Activated CD4-positive, alpha-beta memory T cell treated with anti-CD3 and anti-CD28 coated beads, Interleukin-2, amount 10 ng/mL, durations not matched to agents 7 days and 5 days (primary cell): ENCODE results near the gene ATAD2B. TPM values are rescaled to one million over a fixed set of nuclear protein-coding genes. Genes with fewer than 3 reads are reported as not detected.

ENCODE experiments used
- CTCF ChIA-PET: fragments of 350-600 bp; sonication (Branson Sonifier 250); formaldehyde crosslinking; loops from one replicate; lab custom pipeline; 2021; ENCODE audit warnings: antibody characterized with exemption, inconsistent platforms; lab: Charles Lee
- POLR2A ChIA-PET: fragments of 350-600 bp; sonication (Branson Sonifier 250); formaldehyde crosslinking; loops from one replicate; lab custom pipeline; 2021; ENCODE audit warnings: antibody characterized with exemption; lab: Charles Lee
- DNase-seq: peaks from one replicate; pipeline ENCODE4 v3.0.0-alpha.2; 2020
- H3K27ac Mint-ChIP-seq: one replicate; pipeline ENCODE4 v1.8.0; 2021; ENCODE audit warnings: mild to moderate bottlenecking, mixed read lengths
- H3K27me3 Mint-ChIP-seq: one replicate; pipeline ENCODE4 v1.8.0; 2021; ENCODE audit warnings: mixed read lengths
- H3K36me3 Mint-ChIP-seq: one replicate; pipeline ENCODE4 v1.8.0; 2021; ENCODE audit warnings: low read depth, mixed read lengths
- H3K4me1 Mint-ChIP-seq: one replicate; pipeline ENCODE4 v1.8.0; 2021; ENCODE audit warnings: mixed read lengths
- H3K4me3 Mint-ChIP-seq: one replicate; pipeline ENCODE4 v1.8.0; 2021; ENCODE audit warnings: mild to moderate bottlenecking, mixed read lengths
- H3K9me3 Mint-ChIP-seq: one replicate; pipeline ENCODE4 v1.8.0; 2021; ENCODE audit warnings: mixed read lengths
- total RNA-seq, 2 experiments: library from RNA; stranded (reverse); gene quantifications; one replicate each; pipeline ENCODE4 v1.2.3, GENCODE V29; 2021

The ATAD2B gene
- total RNA-seq, 2 experiments from 2014 or later = 17.6 to 19.5 TPM

DNA sequence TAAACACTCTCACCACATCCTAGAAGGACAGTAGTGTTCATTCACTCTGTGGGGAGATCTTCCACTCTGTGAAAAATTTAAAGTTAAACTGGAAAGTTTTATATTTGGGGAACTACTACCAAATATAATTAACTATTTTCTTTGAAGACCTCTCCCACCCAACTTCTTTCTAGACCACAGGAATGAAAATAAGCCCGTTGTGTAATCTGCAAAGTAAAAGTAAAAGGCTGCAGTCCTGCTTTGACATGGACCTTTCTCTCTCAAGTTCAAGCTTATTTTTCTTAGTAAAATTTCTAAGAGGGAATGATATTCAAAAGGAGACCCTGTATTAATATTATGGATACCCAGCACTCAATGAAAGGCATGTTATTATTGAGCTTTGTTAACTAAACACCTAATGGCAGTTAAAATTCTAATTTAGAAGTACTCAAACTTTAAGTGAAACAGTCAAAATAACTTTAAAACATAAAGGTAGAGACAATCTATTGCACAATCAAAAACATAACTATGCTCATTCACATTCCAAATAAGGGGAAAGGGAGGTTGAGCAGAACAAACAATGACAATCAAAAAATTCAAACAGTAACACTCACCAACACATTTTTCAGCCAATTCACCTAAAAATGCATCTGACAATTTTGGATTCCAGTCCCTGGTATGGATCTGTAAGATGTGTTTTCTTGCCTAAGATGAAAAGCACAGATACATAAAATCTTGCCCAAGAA is 98.5 kb downstream of the ATAD2B start:
- CTCF ChIA-PET = interaction anchor here (0.9 kb wide), 1 partner anchor 255 kb away, joined by 4 read pairs; no protein-coding TSS in a partner anchor
- H3K27ac Mint-ChIP-seq = no peak overlapping the region

DNA sequence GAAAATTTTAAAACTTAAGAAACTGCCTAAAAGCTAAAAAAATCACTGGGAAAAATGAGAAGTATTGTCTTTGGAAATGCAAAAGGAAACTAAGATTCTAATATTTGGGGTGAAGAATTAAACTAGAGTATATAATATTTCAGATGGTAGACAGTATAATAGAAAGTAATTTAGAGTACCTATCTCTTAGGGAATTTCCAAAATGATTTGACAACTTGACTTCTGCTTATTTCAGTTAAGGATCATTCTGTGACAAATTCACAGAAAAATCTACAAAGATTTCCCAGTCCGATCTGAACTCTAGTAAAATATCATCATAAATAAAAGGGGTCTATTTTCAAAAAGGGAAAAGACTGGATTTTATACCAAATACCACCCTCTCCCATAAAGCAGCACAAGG is 99.6 kb downstream of the ATAD2B start:
- POLR2A ChIA-PET = interaction anchor here (1.1 kb wide), 1 partner anchor 99 kb away, joined by 4 read pairs; no protein-coding TSS in a partner anchor

More for the DNA sequence above, 98.5 kb downstream of the ATAD2B start:
- no peak for DNase-seq
- POLR2A ChIA-PET = no interaction called here
- H3K27me3 Mint-ChIP-seq = no peaks in the 10 kb centered on the region
- no peak overlapping the region for H3K4me3 Mint-ChIP-seq
- no peaks in the 10 kb centered on the region for H3K9me3 Mint-ChIP-seq
- no peaks in the 10 kb centered on the region for H3K4me1 Mint-ChIP-seq
- no peaks in the 10 kb centered on the region for H3K36me3 Mint-ChIP-seq

DNA sequence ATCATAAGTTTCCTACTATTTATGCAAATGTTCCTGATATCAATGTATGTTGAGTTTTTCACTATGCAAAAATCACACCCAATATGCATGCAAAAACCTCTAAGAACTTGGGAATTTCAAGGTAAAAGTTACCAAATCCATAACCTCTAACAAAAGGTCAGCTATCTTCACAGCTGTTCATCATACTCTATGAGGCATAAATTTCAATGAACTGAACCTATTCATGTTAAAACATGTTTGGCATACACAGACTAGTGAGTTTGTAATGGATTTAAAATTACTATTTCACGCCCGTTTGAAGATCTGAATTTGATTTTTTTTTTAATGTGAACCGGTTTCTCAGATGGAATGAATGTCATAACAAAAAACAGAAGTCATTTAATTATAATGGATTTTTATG is 100.2 kb downstream of the ATAD2B start:
- no peak overlapping the region for H3K4me3 Mint-ChIP-seq
- no peaks in the 10 kb centered on the region for H3K27me3 Mint-ChIP-seq
- no peak for DNase-seq
- CTCF ChIA-PET = interaction anchor here (2.2 to 4.6 kb wide), 2 partner anchors 100 to 258 kb away, joined by 12 to 80 read pairs; partner anchors contain the start of genes ATAD2B and TP53I3
- H3K9me3 Mint-ChIP-seq = no peaks in the 10 kb centered on the region
- H3K4me1 Mint-ChIP-seq = no peaks in the 10 kb centered on the region
- no peak overlapping the region for H3K27ac Mint-ChIP-seq
- POLR2A ChIA-PET = interaction anchor here (1.1 kb wide), 1 partner anchor 99 kb away, joined by 4 read pairs; no protein-coding TSS in a partner anchor
- H3K36me3 Mint-ChIP-seq = no peaks in the 10 kb centered on the region

More for the DNA sequence above, 99.6 kb downstream of the ATAD2B start:
- H3K36me3 Mint-ChIP-seq = no peaks in the 10 kb centered on the region
- no peaks in the 10 kb centered on the region for H3K27me3 Mint-ChIP-seq
- CTCF ChIA-PET = interaction anchor here (0.9 to 4.6 kb wide), 3 partner anchors 100 to 257 kb away, joined by 4 to 80 read pairs (median 12); partner anchors contain the start of genes ATAD2B and TP53I3
- no peak for DNase-seq
- no peak overlapping the region for H3K27ac Mint-ChIP-seq
- no peaks in the 10 kb centered on the region for H3K9me3 Mint-ChIP-seq
- no peak overlapping the region for H3K4me3 Mint-ChIP-seq
- no peaks in the 10 kb centered on the region for H3K4me1 Mint-ChIP-seq

DNA sequence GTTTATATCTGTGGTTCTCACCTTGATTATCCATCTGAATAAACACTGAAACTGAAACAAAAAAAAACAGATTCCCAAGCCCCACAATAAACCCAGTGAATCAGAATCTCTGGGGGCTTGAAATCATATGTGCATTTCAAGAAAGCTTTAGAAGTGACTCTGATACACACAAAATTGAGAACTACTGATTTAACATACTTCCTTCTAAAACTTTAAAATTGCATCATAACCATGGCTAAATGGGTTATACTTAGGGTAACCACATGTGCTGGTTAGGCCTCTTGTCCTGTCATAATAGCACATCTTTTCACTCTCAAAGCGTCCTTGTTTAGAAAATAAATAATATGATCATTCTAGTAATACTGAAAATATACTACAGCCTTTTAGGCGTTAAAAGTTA is 100.9 kb downstream of the ATAD2B start:
- H3K4me1 Mint-ChIP-seq = no peaks in the 10 kb centered on the region
- POLR2A ChIA-PET = interaction anchor here (2.9 kb wide), 1 partner anchor 101 kb away, joined by 29 read pairs; the partner anchor contains the start of gene ATAD2B
- no peak for DNase-seq
- H3K36me3 Mint-ChIP-seq = no peaks in the 10 kb centered on the region
- no peaks in the 10 kb centered on the region for H3K9me3 Mint-ChIP-seq
- no peak overlapping the region for H3K27ac Mint-ChIP-seq
- no peak overlapping the region for H3K4me3 Mint-ChIP-seq
- CTCF ChIA-PET = interaction anchor here (1.2 to 4.6 kb wide), 4 partner anchors 101 to 303 kb away, joined by 3 to 80 read pairs (median 8); partner anchors contain the start of genes ATAD2B and TP53I3
- H3K27me3 Mint-ChIP-seq = no peaks in the 10 kb centered on the region

DNA sequence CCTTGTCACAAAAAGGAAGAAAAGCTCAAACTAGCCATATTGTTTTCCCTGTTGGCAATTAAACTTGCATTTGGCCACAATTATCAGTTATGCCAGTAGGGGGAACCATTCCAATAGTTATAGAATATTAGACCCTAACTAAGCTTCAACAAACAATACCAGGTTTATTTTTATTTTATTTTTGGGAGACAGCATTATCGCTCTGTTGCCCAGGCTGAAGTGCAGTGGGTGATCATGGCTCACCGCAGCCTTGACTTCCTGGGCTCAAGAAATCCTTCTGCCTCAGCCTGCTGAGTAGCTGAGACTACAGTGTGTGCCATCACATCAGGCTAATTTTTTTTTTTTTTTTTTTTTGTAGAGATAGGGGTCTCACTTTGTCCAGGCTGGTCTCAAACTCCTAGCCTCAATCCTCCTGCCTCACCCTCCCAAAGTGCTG is 102.1 kb downstream of the ATAD2B start:
- H3K4me3 Mint-ChIP-seq = no peak overlapping the region
- no peaks in the 10 kb centered on the region for H3K4me1 Mint-ChIP-seq
- ChIA-PET CTCF (interaction anchor here (0.7 to 4.6 kb wide), 34 partner anchors 8 to 966 kb away, joined by 3 to 80 read pairs (median 4); partner anchors contain the start of genes ATAD2B, SF3B6 and TP53I3), POLR2A (interaction anchor here (1.1 to 2.9 kb wide), 3 partner anchors 102 to 260 kb away, joined by 4 to 29 read pairs (median 5); partner anchors contain the start of genes ATAD2B, TP53I3 and WDCP)
- H3K27me3 Mint-ChIP-seq = no peaks in the 10 kb centered on the region
- H3K27ac Mint-ChIP-seq = no peak overlapping the region
- no peaks in the 10 kb centered on the region for H3K9me3 Mint-ChIP-seq
- no peak for DNase-seq
- H3K36me3 Mint-ChIP-seq = no peaks in the 10 kb centered on the region

DNA sequence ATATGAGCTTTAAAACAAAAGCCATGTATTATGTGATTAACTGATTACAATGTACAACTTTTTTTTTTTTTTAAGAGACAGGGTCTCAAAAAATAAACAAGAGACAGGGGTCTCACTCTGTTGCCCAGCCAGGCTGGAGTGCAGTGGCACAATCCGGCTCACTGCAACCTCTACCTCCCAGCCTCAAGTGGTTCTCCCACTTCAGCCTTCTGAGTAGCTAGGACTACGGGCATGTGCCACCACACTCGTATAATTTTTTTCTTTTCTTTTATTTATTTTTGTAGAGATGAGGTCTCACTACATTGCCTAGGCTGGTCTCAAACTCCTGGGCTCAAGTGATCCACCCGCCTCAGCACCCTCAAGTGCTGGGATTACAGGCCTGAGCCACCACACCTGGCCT is 103.1 kb downstream of the ATAD2B start:
- no peaks in the 10 kb centered on the region for H3K4me1 Mint-ChIP-seq
- H3K9me3 Mint-ChIP-seq = no peaks in the 10 kb centered on the region
- ChIA-PET CTCF (interaction anchor here (0.6 to 4.6 kb wide), 22 partner anchors 9 to 967 kb away, joined by 3 to 80 read pairs (median 5); partner anchors contain the start of genes ATAD2B, SF3B6 and TP53I3), POLR2A (interaction anchor here (1.2 to 2.9 kb wide), 2 partner anchors 103 to 261 kb away, joined by 4 to 29 read pairs; partner anchors contain the start of genes ATAD2B and TP53I3)
- DNase-seq = no peak
- H3K27me3 Mint-ChIP-seq = no peaks in the 10 kb centered on the region
- no peak overlapping the region for H3K4me3 Mint-ChIP-seq
- no peak overlapping the region for H3K27ac Mint-ChIP-seq
- H3K36me3 Mint-ChIP-seq = no peaks in the 10 kb centered on the region

DNA sequence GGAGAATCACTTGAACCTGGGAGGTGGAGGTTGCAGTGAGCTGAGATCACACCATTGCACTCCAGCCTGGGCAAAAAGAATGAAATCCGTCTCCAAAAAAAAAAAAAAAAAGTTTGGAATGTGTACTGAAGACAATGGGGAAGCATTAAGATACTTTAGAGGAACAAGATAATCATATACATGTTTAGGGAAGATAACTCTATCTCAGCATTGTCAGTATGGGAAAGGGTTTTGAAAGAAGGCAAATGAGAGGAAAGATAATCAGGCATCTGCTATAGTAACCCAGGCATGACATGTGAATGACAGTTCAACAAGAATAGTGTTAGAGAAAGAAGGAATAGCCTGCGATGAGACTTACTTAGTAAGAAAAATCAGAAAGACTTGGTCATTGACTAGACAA is 112.0 kb downstream of the ATAD2B start:
- H3K36me3 Mint-ChIP-seq = peaks cover 14% of the 10 kb centered on the region
- no peaks in the 10 kb centered on the region for H3K27me3 Mint-ChIP-seq
- DNase-seq = no peak
- H3K4me1 Mint-ChIP-seq = no peaks in the 10 kb centered on the region
- H3K27ac Mint-ChIP-seq = no peak overlapping the region
- H3K9me3 Mint-ChIP-seq = no peaks in the 10 kb centered on the region
- CTCF ChIA-PET = no interaction called here
- no peak overlapping the region for H3K4me3 Mint-ChIP-seq
- POLR2A ChIA-PET = no interaction called here

DNA sequence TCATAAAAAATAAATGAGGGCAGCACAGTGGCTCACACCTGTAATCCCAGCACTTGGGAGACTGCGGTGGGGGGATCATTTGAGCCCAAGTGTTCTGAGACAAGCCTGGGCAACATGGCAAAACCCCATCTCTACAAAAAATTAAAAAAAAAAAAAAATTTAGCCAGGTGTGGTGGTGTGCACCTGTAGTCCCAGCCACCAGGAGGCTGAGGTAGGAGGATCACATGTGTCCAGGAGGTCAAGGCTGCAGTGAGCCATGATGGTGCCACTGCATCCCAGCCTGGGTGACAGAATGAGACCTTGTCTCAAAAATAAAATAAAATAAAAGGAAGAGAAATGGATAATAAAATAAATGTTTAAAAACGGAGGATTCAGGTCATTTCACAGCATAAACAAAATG is 113.5 kb downstream of the ATAD2B start:
- no peak overlapping the region for H3K27ac Mint-ChIP-seq
- H3K4me3 Mint-ChIP-seq = no peak overlapping the region
- H3K27me3 Mint-ChIP-seq = no peaks in the 10 kb centered on the region
- DNase-seq = no peak
- H3K36me3 Mint-ChIP-seq = peaks cover 17% of the 10 kb centered on the region
- ChIA-PET POLR2A (no interaction called here), CTCF (interaction anchor here (1.2 kb wide), 1 partner anchor 10 kb away, joined by 4 read pairs; no protein-coding TSS in a partner anchor)
- H3K9me3 Mint-ChIP-seq = no peaks in the 10 kb centered on the region
- peaks cover 12% of the 10 kb centered on the region for H3K4me1 Mint-ChIP-seq

DNA sequence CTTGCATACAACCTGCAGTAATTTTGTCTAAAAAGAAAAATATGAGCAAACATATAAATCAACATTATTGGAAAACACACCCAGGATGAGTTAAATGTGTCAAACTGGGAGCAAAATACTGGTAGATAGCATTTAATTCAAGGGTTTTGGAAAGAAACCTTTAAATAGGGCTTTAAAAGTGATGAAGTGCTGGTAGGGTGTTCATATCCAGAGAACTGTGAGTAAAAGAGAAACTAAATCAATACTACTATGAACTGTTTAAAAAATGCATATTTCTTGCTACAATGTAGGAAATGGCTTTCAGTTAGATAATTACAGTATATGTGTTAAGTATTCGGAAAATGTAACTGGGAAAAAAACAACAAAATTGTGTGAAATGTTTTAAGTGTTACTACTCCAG is 117.8 kb downstream of the ATAD2B start:
- POLR2A ChIA-PET = no interaction called here
- H3K4me3 Mint-ChIP-seq = no peak overlapping the region
- CTCF ChIA-PET = no interaction called here
- no peaks in the 10 kb centered on the region for H3K9me3 Mint-ChIP-seq
- H3K27ac Mint-ChIP-seq = no peak overlapping the region
- peaks cover 14% of the 10 kb centered on the region for H3K4me1 Mint-ChIP-seq
- H3K27me3 Mint-ChIP-seq = no peaks in the 10 kb centered on the region
- no peak for DNase-seq
- peaks cover 15% of the 10 kb centered on the region for H3K36me3 Mint-ChIP-seq

DNA sequence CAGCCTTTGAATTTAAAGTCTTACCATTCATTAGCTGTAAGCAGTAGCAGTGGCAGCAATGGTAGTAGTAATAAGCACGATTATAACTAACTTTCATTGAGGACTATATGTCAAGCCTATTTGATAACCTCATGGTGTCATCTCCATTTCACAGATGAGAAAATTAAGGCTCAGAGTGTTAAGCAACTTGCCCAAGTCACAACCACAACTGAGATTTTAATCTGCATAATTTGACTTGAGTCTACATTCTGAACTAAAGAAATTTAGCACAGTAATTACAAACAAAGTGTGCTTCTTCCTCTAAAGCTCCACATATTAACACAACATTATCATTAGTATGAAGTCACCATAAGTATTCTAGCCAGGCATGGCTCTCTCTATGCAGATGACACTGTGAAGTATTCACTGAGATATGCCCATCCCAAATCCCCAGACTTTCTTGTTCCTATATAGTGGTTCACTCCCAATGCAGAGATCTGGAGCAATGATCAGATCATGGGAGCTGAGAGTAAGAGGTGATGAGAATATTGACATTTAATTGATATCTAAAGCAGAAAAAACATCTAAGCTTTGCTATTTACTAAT is 120.2 kb downstream of the ATAD2B start:
- H3K9me3 Mint-ChIP-seq = no peaks in the 10 kb centered on the region
- no peak overlapping the region for H3K4me3 Mint-ChIP-seq
- no peaks in the 10 kb centered on the region for H3K27me3 Mint-ChIP-seq
- peaks cover 12% of the 10 kb centered on the region for H3K36me3 Mint-ChIP-seq
- CTCF ChIA-PET = interaction anchor here (0.8 kb wide), 2 partner anchors 11 to 278 kb away, joined by 3 read pairs; partner anchors contain the start of gene TP53I3
- H3K27ac Mint-ChIP-seq = no peak overlapping the region
- DNase-seq = no peak
- POLR2A ChIA-PET = no interaction called here
- H3K4me1 Mint-ChIP-seq = peaks cover 14% of the 10 kb centered on the region

DNA sequence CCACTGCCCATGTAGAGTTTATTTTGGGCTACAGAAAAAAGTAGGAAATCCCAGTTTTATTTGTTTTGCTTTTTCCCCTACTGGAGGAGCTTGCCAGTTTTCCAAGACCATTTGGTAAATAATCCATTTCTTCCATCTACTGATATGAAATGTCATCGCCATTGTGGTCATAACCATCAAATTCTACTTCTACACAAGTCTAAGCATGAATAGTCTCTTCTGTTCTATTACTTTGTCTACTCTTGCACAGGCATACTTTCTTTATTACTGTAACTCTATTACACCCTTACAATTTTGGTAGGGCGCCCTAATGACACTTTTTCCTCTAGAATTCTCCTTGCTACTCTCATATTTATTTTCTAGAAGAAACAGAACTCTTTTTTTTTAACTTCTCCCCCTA is 120.7 kb downstream of the ATAD2B start:
- no peak for DNase-seq
- H3K36me3 Mint-ChIP-seq = peaks cover 12% of the 10 kb centered on the region
- no peak overlapping the region for H3K27ac Mint-ChIP-seq
- no peaks in the 10 kb centered on the region for H3K27me3 Mint-ChIP-seq
- ChIA-PET CTCF (no interaction called here), POLR2A (no interaction called here)
- H3K4me1 Mint-ChIP-seq = peaks cover 14% of the 10 kb centered on the region
- no peaks in the 10 kb centered on the region for H3K9me3 Mint-ChIP-seq
- H3K4me3 Mint-ChIP-seq = no peak overlapping the region

DNA sequence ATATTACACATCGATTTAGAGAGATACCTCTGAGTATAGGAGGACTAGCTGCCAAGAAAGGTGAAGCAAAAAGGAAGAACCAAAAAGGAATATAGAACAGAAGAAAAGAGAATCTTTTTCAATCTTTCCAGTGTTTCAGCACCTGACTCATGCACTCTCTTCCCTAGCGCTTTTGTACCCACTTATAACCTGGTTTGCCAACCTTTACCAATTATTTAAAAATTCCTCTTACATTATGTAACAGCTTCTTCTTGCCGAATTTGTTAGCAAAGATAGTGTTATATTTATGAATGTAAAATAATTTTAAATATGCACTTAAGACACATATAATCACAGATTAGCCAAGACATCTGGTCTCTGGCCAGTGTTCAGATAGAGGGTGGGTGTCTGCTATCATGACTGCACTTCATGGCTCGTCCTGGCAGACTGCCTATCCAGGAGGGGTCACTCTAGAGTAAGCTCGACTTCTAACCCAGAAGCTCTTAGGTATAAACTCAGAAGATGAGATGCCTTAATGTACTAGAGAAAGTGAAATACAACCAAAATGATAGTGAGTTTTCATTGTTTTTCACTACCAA is 122.9 kb downstream of the ATAD2B start:
- POLR2A ChIA-PET = no interaction called here
- Mint-ChIP-seq H3K4me1 (peaks cover 7% of the 10 kb centered on the region), H3K4me3 (no peak overlapping the region), H3K27ac (no peak overlapping the region), H3K9me3 (no peaks in the 10 kb centered on the region), H3K36me3 (peaks cover 11% of the 10 kb centered on the region), H3K27me3 (no peaks in the 10 kb centered on the region)
- CTCF ChIA-PET = interaction anchor here (1.2 to 1.6 kb wide), 2 partner anchors 16 to 280 kb away, joined by 3 to 5 read pairs; partner anchors contain the start of gene TP53I3
- DNase-seq = no peak
